Tibial nerve (tissue), 4 donors: ENCODE measurements around the gene ADCY4. TPM values are rescaled to one million over a fixed set of nuclear protein-coding genes. Genes with fewer than 3 reads are reported as not detected.

Experiments used
- DNase-seq, 2 donors: peaks; one replicate each; pipeline ENCODE4 v3.0.0-alpha.2; 2019; ENCODE audit warnings: low spot score in 2 of 2
- H3K27ac ChIP-seq, 4 donors: fragments of 200-600 bp; sonication (generic) in 3 of 4; one replicate each; pipeline ENCODE4 v1.5.1; 2017 to 2019; ENCODE audit warnings: mild to moderate bottlenecking in 1 of 4
- H3K27me3 ChIP-seq, 2 donors: fragments of 200-600 bp; sonication (generic) in 1 of 2; one replicate each; pipeline versions ENCODE4 v1.5.1 to v1.6.0; 2017 to 2019
- H3K36me3 ChIP-seq, 3 donors: fragments of 200-600 bp; sonication (generic); one replicate each; pipeline ENCODE4 v1.5.1; 2018 to 2019
- H3K4me1 ChIP-seq, 4 donors: fragments of 200-600 bp; sonication (generic) in 3 of 4; one replicate each; pipeline ENCODE4 v1.5.1; 2017 to 2019
- H3K4me3 ChIP-seq, 4 donors: fragments of 200-600 bp; sonication (generic) in 3 of 4; one replicate each; pipeline ENCODE4 v1.5.1; 2017 to 2019; ENCODE audit warnings: mild to moderate bottlenecking in 1 of 4, moderate library complexity in 1 of 4
- H3K9me3 ChIP-seq, 4 donors: fragments of 200-600 bp; sonication (generic) in 3 of 4; one replicate each; pipeline ENCODE4 v1.5.1; 2017 to 2019
- EP300 ChIP-seq, 2 donors: sonication (generic); formaldehyde crosslinking; IDR thresholded peaks; one replicate each; pipeline ENCODE4 v1.6.1; 2017; ENCODE audit warnings: antibody characterized with exemption in 2 of 2, mild to moderate bottlenecking in 1 of 2
- POLR2A ChIP-seq, 2 donors: fragments of 450-650 bp; IDR thresholded peaks; one replicate each; pipeline ENCODE4 v1.6.1; 2017; ENCODE audit warnings: antibody characterized with exemption in 2 of 2, mild to moderate bottlenecking in 2 of 2, moderate library complexity in 2 of 2
- WGBS, 2 donors: methylation state at CpG; one replicate each; pipeline ENCODE4 v1.1.5; 2018; 5-methylcytosine and 5-hydroxymethylcytosine counted together
- total RNA-seq, 4 donors: library from RNA; depleted of rRNA; stranded (reverse); fragments of >200 nt; gene quantifications; one replicate each; pipeline ENCODE4 v1.1.0, GENCODE V29; 2016
- TF ChIP-seq, protein P1 (sequence below), 5 experiments: fragments of 200-600 bp in 3 of 5; fragments of 450-650 bp in 2 of 5; sonication (generic) in 3 of 5; IDR thresholded peaks; one replicate each; pipeline ENCODE4 v1.5.1; 2016 to 2019; ENCODE audit warnings: antibody characterized with exemption in 5 of 5, mild to moderate bottlenecking in 3 of 5, moderate library complexity in 2 of 5

ADCY4 gene
- total RNA-seq, 4 donors from 2014 or later: 32.0 to 68.1 (median 53.2) TPM

DNA sequence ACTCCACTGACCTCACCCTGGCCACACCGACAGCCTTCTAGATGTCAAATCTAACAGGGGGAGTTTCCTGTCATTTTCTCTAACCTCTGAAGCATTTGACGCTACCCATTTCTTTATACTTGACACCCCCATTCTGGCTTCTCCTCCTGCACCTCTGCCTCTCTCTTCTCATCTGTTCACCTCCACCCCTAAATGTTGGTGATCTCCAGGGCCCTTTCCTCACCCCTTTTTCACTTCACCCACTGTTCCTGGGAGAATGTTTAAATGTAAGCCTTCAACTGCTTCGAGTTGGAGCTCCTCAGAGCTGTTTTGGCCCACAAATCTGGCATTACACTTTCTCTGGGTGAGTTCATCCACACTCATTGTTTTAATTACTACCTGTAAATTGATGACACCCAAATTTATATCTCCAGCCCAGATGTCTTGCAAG is 63.0 kb downstream of the ADCY4 start:
- 23 to 26% methylated on average over 3 of the region's 3 CpGs for WGBS, 2 donors

DNA sequence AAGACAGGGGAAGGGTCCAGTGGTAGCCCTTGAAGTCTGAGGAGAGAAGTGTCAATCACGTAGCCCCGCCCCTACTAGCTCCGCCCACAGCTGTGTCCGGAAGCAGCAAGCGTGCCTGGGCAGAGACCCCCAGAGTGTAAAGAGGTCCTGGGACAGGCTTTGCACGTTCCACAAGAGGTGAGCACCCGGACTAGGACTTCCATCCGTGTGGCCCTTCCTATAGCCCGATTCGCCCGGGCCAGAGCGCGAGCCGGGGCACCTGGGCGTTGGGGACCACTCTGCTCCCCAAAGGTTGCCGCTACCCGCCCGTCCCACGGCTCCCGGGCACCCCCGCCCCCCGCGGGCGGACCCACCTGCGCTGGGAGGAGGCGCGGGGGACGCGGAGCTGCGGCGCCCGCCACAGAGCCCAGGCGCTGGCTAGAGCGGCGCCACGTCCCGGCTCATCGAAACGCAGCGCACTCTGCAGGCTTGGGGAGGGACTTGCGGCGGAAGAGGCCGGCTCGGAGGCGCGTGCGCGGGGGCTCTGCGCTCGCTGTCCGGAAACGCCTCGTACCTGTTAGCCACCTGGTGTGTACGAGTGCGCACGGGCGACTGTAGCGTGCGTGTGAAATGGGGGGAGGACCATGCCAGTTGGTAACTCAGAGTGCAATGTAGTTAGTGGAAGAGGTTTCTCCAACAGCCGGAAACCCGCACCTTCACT is 63.6 kb downstream of the ADCY4 start, which contains the start of gene RABGGTA:
RABGGTA (minus strand) TSS at position 464 of the 700 bp plus-strand sequence. CDS start 482 bp downstream, outside the sequence.
- no peaks in the 10 kb centered on the region for H3K27me3 ChIP-seq
- TF ChIP-seq EP300 (IDR thresholded peaks at IDR 0.05): peak in 1 of 2 donors; percentile 67
- peak in 1 of 2 donors; percentile 49 for TF ChIP-seq POLR2A (IDR thresholded peaks at IDR 0.05)
- TF ChIP-seq, protein P1, sequence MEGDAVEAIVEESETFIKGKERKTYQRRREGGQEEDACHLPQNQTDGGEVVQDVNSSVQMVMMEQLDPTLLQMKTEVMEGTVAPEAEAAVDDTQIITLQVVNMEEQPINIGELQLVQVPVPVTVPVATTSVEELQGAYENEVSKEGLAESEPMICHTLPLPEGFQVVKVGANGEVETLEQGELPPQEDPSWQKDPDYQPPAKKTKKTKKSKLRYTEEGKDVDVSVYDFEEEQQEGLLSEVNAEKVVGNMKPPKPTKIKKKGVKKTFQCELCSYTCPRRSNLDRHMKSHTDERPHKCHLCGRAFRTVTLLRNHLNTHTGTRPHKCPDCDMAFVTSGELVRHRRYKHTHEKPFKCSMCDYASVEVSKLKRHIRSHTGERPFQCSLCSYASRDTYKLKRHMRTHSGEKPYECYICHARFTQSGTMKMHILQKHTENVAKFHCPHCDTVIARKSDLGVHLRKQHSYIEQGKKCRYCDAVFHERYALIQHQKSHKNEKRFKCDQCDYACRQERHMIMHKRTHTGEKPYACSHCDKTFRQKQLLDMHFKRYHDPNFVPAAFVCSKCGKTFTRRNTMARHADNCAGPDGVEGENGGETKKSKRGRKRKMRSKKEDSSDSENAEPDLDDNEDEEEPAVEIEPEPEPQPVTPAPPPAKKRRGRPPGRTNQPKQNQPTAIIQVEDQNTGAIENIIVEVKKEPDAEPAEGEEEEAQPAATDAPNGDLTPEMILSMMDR (IDR thresholded peaks at IDR 0.05): peak; percentile 77 to 92 (median 89)
- peak within 1 kb of the TSS; percentile 88 to 99 (median 99) for H3K27ac ChIP-seq
- peaks cover 0 to 24% (median 8%) of the 10 kb centered on the region in 4 donors for H3K4me1 ChIP-seq
- peak; percentile 65 to 75 for DNase-seq
- peaks cover 0 to 39% (median 4%) of the 10 kb centered on the region in 3 donors for H3K36me3 ChIP-seq
- peak within 1 kb of the TSS; percentile 77 to 99 (median 95) for H3K4me3 ChIP-seq
- WGBS, 2 donors: 0 to 1% methylated on average over 8 to 26 of the region's 61 CpGs
- no peaks in the 10 kb centered on the region for H3K9me3 ChIP-seq

More for the DNA sequence above, 63.0 kb downstream of the ADCY4 start:
- no peak for TF ChIP-seq EP300 (IDR thresholded peaks at IDR 0.05)
- TF ChIP-seq POLR2A (IDR thresholded peaks at IDR 0.05): no peak
- TF ChIP-seq, protein P1 (IDR thresholded peaks at IDR 0.05): no peak
- Histone ChIP-seq H3K36me3 (peaks cover 0 to 34% (median 4%) of the 10 kb centered on the region in 3 donors), H3K4me3 (peak overlapping the region; percentile 77 to 99 (median 95)), H3K4me1 (peaks cover 0 to 24% (median 8%) of the 10 kb centered on the region in 4 donors), H3K27me3 (no peaks in the 10 kb centered on the region), H3K9me3 (no peaks in the 10 kb centered on the region), H3K27ac (peak overlapping the region; percentile 88 to 99 (median 99))
- DNase-seq: no peak

DNA sequence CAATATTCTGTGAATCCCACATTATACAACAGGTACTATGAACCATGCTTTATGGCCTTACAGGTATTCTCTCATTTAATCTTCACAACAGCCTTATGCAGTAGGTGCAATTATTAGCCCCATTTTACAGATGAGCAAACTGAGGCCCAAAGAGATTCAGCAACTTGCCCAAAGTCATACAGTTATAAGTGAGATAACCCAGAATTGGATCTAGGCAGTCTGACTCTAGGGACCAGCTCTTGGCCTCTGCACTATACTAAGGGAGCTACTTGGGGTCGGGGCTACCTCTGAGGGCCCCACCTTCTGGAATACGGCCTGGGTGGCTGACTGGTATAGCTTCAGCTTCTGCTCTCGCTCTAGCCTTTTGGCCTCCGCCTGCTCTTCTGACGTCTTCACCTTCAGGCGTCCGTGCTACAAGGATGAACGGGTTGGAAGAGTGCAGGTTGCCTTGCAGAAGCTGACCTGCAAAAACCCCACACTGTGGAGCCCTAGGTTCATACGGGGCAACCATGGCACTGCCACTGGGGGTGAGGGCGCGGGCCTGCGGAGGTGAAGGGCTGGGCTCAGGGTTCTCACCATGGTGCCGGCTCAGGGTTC is 64.2 kb downstream of the ADCY4 start:
- TF ChIP-seq POLR2A (IDR thresholded peaks at IDR 0.05) (no peak), EP300 (IDR thresholded peaks at IDR 0.05) (no peak)
- TF ChIP-seq, protein P1 (IDR thresholded peaks at IDR 0.05): no peak
- Histone ChIP-seq H3K9me3 (no peaks in the 10 kb centered on the region), H3K36me3 (peaks cover 0 to 46% (median 4%) of the 10 kb centered on the region in 3 donors), H3K27me3 (no peaks in the 10 kb centered on the region), H3K27ac (peak overlapping the region; percentile 88 to 99 (median 99)), H3K4me3 (peak overlapping the region; percentile 77 to 99 (median 95)), H3K4me1 (peaks cover 0 to 22% (median 8%) of the 10 kb centered on the region in 4 donors)
- WGBS, 2 donors: 13 to 14% methylated on average over 11 to 12 of the region's 13 CpGs
- no peak for DNase-seq

DNA sequence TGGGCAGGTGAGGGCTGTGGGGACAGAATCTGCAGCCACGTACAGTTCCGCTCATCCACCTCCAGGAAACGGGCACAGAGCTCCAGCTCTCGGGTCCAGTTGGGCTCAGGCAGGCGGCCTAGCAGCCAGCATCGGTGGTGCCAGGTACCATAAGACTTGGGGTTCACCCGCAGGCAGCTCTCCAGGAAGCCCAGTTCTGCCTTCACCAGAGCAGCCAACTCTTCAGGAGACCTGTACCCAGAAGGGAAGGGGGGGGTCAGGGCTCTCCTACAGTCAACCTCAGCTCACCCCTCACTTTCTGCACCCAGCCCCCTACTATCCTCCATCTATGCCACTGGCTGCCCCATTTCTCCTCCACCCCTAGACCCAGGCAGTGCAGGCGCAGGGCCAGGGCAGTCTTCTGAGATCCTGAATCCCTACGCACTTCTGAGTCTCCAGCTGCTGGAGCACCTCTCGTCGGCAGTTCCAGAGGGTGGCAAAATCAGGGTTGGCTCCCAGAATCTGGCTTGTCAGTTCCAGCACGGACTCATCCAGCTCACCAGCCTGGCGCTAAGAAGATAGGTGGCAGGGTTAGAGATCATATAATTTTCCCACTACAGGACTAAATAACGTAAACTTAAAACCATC is 64.8 kb downstream of the ADCY4 start:
- WGBS, 2 donors: 93 to 97% methylated on average over 14 of the region's 14 CpGs
- no peak for TF ChIP-seq POLR2A (IDR thresholded peaks at IDR 0.05)
- TF ChIP-seq, protein P1 (IDR thresholded peaks at IDR 0.05): no peak
- TF ChIP-seq EP300 (IDR thresholded peaks at IDR 0.05): no peak

More for the DNA sequence above, 64.8 kb downstream of the ADCY4 start:
- H3K27ac ChIP-seq: no peak overlapping the region
- no peak for DNase-seq
- H3K36me3 ChIP-seq: peaks cover 0 to 52% (median 4%) of the 10 kb centered on the region in 3 donors
- no peaks in the 10 kb centered on the region for H3K27me3 ChIP-seq
- no peak overlapping the region for H3K4me3 ChIP-seq
- peaks cover 0 to 19% (median 8%) of the 10 kb centered on the region in 4 donors for H3K4me1 ChIP-seq
- H3K9me3 ChIP-seq: no peaks in the 10 kb centered on the region
